ENCODE measurements around the gene GTF3C2. TPM values are rescaled to one million over a fixed set of nuclear protein-coding genes. Genes with fewer than 3 reads are reported as not detected.
"Not testable (repeated sequence)": the region's sequence is repeated elsewhere in the genome, so short reads cannot be mapped to it uniquely, and the experiment has no call there.

GTF3C2 gene
- total RNA-seq, 1 donor from 2014 or later: 20.4 TPM

DNA sequence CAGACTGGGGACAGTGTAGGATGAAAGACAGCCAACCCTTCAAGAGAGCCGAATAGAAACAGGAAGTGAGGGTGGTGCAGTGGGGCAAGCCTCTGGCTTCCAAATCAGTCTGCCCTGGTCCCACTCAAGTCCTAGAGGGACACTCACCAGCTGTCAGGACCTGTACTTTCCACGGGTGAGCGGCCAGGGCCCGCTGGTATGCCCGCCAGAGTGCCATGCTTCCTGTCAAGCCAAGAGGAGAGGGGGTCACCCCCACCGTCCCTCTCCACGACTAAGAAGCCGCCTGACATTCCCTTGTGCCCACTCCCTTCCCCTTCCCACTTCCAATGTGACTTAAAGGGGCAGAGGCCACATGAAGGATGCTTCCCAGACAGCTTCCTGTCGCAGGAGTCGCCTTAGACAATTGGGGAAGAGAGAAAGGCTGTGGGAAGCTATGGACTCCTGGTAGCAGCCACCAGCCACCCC, 34.2 kb downstream of the GTF3C2 start:
- peak; percentile 22 to 49 for DNase-seq (ENCODE audit: low read depth in 2 of 2)

DNA sequence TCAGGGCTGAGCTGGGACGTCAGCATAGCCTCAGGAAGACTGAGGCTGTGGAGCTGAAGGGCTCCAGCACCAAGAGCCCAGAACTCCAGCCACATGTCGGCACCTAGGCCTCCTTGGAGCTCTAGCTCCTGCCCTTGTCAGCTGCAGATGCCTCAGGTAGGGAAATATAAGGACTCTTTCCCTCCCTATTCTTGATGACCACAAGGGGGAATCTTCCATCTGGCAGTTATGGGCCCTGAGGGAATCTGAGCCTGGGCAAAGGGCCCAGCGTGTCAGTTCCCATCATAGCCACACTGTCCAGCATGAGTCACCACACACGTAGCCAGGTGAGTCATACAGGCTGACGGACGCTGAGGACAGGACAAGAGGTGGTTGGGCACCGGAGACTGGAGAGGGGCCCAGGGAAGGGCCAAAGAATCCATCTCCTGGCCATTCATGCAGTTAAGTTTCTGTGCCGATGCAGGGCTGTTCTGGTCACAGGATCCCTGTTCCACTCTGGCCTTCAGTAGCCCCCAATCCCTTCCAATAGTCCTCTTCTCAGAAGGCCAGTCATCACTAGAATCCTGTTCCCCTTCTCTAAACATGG, 35.5 kb downstream of the GTF3C2 start:
- DNase-seq (ENCODE audit: low read depth in 2 of 2): peak; percentile 97 to 98

DNA sequence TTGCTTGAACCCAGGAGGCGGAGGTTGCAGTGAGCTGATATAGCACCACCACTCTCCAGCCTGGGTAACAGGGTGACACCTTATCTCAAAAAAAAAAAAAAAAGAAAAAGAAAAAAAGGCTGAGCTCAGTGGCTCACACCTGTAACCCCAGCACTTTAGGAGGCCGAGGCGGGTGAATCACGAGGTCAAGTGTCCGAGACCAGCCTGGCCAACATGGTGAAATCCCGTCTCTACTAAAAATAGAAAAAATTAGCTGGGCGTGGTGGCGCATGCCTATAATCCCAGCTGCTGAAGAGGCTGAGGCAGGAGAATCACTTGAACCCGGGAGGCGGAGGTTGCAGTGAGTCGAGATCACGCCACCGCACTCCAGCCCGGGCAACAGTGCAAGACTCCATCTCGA, 36.7 kb downstream of the GTF3C2 start:
- not testable (repeated sequence) for DNase-seq (ENCODE audit: low read depth in 2 of 2)

DNA sequence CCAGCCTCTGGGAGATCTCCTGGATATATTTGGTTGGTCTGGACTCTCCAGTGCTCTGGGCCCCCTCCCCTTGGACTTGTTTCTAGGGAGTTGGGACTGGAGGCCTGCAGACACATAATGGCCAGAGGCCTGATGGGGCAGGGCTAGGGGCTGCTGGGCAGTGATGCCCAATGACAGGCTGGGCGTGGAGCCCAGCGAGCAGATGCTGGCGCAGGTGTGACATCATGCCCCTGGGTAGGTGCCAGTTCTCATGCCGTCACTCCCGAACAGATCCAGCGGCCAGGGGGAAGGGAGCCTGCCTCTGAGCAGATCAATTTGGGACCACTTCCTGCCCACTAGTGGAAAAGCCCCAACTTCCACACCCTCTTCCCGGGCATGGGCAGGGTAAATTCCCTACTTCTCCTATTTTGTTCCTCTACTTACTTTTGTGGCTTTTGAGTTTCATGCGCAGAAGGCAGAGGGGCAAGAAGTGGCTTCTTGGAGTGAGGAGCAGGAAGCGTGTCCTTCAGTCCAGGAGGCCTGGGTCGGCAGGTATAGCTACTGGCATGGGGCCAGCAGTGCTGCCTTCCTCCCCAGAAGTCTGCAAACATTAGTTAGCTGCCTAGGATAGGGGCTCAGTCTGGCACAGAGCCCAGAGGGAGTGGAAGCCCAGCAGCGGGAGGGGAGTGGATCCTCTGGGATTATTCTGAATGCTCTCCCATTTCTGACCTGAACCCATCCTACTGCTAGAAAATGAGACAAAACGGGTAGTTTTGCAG, 39.7 kb downstream of the GTF3C2 start:
- DNase-seq (ENCODE audit: low read depth in 2 of 2): no peak

DNA sequence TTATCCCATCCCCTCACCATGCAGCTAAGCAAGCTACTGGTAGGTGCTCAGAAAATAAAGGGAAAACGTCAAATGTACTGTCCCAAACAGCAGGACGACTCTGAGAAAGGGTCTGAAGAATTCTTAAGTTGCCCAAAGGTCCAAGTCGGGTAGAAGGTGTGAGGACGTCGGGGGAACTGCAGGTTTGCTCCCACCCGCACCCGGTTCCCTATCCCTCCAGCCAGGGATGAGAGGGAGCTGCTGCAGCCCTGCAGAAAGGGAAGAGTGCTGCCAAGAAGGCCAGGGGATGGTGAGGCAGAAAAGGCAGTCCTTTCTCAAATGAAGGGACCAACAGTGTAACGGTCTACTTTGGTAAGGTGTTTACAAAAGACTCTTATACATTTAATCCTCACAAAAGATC, 41.4 kb downstream of the GTF3C2 start:
- DNase-seq (ENCODE audit: low read depth in 2 of 2): no peak

DNA sequence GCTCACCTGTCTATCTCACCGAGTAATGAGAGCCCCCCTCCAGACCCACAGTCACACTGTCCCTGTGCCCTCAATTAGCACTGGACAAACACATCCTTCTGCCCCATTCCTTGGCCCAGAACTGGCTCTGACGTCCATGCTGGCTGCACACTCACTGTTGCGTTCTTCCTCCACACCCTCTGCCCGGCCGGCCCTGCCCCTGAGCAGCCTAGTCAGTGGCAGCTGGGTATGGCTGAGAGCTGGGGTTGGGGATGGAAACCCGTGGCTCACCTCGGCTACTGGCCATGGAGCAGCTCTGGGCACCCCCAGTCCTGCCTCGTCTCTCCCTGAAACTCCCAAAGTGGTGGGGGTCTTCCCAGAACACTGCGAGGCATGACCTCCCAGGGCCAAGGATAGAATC, 41.9 kb downstream of the GTF3C2 start:
- DNase-seq (ENCODE audit: low read depth in 2 of 2): no peak

DNA sequence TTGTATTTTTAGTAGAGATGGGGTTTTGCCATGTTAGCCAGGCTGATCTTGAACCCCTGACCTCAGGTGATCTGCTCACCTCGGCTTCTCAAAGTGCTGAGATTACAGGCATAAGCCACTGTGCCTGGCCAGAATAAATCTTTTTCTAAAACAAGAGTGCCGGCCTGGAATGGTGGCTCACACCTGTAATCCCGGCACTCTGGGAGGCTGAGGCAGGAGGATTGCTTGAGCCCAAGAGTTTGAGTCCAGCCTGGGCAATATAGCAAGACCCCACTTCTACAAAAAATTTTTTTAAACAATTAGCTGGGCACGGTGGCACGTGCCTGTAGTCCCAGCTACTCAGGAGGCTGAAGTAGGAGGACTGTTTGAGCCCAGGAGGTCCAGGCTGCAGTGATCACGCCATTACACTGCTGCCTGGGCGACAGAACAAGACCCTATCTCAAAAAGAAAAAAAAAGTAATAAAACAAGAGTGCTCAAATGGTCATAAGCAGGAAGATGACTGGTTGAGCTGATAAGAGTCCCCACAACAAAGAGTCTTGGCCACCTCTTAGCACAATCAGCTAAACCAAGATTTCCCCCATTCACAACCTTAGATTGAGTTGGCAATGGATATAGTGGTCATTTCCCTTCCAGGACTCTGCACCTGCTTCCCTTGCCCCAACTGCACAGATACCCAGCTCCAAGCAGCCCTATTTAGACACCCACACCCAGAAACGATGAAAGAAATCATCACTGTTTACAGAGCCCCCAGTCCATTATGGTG, 42.5 kb downstream of the GTF3C2 start:
- no peak for DNase-seq (ENCODE audit: low read depth in 2 of 2)

DNA sequence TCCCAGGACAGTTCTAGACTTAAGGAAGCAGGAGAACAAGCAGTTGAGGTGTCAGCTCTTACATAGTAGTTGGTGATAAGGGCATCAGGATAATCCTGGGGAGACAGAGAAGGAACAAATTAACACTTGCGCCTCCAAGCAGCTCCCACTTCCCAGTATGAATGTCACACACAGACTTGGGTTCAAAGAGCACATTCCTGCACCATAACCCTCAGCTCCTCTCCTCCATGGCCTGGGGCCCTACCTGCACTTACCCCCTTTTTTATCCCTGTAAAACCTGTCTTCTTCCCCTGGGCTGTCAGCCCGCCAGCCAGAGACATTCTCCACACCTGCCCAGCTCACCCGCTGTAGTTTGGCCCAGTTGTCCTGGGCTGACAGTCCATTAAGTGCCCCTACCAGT, 44.4 kb downstream of the GTF3C2 start:
- DNase-seq (ENCODE audit: low read depth in 2 of 2): no peak

DNA sequence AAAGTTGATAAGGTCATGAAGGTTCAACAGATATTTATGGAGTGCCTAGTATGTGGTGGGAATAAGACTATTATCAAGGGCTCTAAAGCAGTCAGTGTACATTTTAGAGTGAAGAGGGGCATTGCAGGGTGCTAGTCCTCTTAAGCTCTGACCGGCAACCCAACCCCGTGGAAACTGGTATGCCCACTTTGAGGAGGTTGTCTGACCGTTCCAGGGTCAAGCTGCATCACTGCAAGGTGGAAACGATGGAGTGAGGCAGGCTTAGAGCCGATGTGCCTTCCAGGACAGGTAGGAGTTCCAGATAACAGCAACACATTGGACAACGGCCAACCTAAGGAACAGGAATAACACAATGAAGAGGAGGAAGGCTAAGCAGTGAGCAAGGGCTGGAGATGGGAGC, 46.9 kb downstream of the GTF3C2 start:
- no peak for DNase-seq (ENCODE audit: low read depth in 2 of 2)

DNA sequence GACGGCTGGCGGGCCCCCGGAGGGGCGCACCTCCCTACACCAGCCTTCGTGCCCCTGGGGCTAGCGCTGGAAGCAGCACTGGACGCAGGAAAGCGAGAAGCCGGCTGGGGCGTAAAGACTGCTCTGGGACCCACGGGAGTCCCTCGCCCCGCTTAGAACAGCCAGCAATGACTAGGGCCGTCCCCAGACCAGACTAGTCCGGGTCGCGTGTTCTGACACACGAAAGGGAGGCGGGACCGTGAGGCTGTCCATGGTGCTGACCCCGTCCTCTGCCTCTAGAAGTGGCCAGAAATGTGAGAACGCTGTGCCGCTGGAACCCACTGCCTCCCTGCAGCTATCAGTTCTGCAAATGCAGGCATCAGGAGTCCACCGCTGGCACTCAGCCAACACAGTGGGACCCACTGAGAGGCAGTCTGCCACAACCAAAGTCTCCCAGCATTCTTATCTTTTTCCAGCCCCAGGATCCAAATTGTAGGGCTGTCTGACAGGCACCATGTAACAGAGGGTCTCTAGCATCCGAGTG, 48.1 kb downstream of the GTF3C2 start, which contains the start of gene UCN:
TSS of gene UCN (minus strand) at position 87 of the 523 bp plus-strand sequence. CDS start 550 bp downstream, outside the sequence.
- peak; percentile 55 to 76 for DNase-seq (ENCODE audit: low read depth in 2 of 2)

DNA sequence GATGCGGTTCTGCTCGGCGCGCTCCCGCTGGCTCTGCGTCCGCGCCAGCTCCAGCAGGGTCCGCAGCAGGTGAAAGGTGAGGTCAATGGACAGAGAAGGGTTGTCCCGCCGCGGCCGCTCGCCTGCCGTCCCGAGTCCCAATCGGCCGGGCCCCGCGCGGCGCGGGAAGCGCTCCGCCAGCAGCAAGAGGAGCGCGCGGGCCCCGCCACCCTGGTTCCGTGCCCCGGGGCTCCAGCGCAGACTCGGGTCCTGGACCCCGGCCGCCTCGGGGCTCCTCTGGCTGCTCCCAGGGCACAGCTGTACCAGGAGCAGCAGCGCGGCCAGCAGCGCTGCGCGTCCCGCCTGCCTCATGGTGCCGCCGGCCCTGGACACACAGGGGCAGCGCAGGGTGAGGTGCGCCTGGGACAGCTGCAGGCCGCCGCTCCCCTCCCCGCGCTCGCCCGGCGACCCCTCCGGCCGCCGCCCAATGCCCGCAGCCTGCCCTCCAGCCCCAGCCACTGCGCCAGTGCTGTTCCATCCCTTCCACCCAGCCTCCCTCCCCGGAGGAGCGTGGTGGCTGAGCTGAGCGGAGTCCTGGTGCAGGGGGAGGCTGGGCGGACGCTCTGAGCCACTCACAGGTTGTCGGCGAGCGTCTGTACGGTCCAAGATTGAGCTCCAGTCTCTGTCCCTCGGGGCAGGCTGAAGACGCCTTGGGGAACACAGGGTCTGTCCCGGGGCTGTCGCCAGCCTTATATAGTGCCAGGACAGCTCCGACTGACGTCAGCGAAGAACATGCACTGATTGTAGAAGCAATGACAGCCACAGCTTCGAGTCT, 48.8 kb downstream of the GTF3C2 start:
- DNase-seq (ENCODE audit: low read depth in 2 of 2): no peak

DNA sequence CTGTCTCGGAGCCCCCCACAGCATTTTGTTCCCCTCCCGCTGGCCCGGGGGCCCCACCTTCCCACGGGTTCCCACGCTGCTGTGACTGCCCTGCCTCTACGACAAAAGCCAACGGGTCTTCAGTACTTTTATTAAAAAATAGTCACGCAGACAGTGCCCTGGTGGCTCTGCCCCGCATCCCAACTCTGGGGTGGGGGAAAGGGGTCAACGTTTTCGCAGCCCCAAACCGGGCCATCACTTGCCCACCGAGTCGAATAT, 49.3 kb downstream of the GTF3C2 start:
- no peak for DNase-seq (ENCODE audit: low read depth in 2 of 2)

DNA sequence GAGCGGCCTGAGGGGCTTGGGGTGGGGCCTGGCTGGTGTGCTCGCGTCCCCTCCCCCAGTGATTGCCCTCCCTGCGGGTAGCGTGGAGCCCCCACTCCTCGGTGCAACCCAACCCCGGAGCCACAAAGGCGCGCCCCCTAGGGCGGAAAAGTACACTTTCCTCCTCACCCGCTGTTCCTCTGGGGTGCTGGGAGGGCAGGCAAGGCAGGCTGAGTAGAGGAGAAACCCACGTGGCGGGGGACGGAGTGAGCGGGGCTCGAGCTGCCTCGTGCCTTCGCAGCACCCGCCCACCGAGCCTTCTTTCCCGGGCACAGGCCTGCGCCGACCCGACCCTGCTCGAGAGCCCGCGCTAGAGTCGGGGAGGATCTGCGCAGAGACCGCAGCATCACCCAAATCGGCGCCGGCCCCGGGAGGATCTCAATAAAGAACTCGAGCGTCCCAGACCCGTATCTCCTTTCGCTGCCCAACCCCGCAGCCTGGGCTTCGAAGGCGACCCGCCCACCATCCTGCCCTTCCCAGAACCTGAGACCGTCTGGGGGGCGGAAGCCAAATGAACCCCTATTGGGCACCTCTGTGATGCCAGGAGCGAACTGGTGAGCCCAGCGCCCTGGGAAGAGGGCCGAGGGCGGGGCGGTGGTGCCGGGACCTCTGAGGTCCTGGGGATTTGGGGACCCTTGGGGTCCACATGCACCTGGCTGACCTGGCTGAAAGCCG, 49.8 kb downstream of the GTF3C2 start:
- DNase-seq (ENCODE audit: low read depth in 2 of 2): no peak

DNA sequence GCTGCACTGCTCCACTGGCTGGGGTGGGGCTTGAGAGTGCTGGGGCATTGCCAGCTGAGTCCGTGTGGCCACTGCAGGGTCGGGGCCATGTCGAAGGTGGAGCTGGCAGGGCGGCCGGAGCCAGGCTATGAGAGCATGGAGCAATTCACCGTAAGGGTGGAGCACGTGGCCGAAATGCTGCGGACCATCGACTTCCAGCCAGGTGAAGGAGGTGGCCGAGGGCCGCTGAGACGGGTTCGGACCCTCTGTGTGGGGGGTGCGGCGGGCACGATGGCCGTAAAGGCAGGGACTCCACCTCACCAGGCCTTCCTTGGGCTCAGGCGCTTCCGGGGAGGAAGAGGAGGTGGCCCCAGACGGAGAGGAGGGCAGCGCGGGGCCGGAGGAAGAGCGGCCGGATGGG, 50.4 kb downstream of the GTF3C2 start:
- DNase-seq (ENCODE audit: low read depth in 2 of 2): no peak

DNA sequence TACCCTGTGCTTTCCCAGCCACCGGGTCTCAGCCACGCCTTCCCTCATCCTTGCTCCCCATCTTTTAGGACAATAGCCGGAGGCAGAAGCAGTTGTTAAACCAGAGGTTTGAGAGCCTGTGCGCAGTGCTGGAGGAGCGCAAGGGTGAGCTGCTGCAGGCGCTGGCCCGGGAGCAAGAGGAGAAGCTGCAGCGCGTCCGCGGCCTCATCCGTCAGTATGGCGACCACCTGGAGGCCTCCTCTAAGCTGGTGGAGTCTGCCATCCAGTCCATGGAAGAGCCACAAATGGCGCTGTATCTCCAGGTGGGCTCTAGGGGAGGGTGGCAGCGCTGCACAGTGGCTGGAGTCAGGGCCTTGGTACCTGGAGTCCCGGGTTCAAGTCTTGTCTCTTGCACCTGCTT, 51.0 kb downstream of the GTF3C2 start:
- DNase-seq (ENCODE audit: low read depth in 2 of 2): no peak

DNA sequence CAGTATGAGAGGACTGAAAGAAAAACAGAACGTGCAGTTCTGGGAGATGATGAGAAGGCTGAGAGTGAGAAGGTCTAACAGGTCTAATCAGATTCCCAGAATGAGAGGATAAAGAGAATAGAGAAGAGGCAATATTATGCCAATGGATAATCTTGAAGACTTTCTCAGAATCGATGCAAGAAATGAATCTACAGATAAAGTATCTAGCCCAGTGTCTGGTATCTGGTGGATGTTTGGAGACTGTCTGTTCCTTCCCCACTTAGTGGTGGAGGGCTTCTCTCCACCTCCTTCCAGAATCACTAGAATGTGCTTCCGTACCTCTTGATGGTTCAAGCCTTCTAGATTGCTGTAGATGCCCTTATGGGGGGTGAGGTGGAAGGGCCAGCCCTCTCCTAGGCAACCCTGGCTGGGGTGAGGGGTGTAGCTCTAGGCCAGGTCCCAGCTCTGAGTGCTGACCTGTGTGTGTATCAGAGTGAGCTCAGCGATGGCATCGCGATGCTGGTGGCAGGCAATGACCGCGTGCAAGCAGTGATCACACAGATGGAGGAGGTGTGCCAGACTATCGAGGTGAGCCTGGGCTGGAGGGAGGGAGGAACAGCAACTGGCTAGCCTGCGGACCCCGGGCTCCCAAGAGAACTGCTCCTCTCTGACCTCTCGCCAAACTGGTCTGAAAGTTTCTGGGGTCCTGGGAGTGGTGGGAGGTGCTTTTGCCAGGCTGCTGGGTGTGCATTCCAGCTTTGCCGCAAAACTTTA, 51.9 kb downstream of the GTF3C2 start:
- no peak for DNase-seq (ENCODE audit: low read depth in 2 of 2)

DNA sequence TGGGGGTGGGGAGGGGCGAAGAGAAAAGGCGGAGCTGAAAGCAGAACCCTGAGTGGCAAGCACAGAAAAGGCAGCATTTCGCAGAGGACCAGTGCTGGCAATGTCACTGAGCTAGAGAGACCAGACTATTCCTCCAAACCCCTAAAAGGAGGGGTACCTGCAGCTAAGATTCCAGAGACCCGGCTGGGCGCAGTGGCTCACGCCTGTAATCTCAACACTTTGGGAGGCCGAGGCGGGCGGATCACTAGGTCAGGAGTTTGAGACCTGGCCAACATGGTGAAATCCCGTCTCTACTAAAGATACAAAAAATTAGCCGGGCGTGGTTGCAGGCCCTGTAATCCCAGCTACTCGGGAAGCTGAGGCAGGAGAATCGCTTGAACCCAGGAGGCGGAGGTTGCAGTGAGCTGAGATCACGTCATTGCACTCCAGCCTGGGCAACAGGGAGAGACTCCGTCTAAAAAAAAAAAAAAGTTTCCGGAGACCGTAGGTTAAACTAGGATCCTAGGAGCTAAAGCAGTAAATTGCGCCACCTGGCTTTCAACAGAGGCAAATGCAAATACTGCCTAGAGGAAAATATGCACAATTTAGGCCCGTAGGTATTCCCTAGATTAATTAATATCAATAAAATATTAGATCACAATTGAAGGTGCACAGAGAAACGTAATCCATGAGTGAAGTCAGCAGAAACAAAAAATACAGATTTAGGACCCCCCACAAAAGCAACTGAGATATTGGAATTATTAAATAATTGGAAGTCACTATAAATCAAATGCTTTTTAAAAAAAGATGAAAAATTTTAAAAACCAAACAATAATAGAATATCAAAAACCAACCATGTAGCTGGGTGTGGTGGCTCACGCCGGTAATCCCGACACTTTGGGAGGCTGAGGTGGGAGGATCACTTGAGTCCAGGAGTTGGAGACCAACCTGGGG, 53.2 kb downstream of the GTF3C2 start:
- peak; percentile 73 to 87 for DNase-seq (ENCODE audit: low read depth in 2 of 2)

DNA sequence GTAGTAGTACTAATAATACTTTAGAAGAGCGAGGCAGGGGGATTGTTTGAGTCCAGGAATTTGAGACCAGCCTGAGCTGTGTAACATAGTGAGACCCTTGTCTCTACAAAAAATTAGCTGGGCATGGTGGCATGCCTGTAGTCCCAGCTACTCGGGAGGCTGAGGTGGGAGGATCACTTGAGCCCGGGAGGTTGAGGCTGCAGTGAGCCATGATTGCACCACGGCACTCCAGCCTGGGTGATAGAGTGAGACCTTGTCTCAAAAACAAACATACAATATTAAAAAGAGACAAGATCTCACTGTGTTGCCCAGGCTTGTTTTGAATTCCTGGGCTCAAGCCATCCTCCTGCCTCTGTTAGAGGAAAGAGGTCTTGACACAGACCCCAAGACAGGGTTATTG, 56.0 kb downstream of the GTF3C2 start:
- not testable (repeated sequence) for DNase-seq (ENCODE audit: low read depth in 2 of 2)

Measured in lung microvascular endothelial cell (primary cell).